Choroid plexus epithelial cell (primary cell): ENCODE measurements around the gene MAN1A2.

Source experiments
- DNase-seq: peaks from one replicate; pipeline ENCODE4 v3.0.0-alpha.2; 2010; ENCODE audit warnings: low read depth
- H3K4me3 ChIP-seq: 2 replicates; pipeline ENCODE4 v1.5.1; 2011; ENCODE audit warnings: low read depth, mild to moderate bottlenecking, control low read depth, low read length, moderate library complexity
- CTCF ChIP-seq: conservative IDR thresholded peaks from 2 replicates; pipeline ENCODE4 v1.5.1; 2011; ENCODE audit warnings: low read depth, mild to moderate bottlenecking, control low read depth, inconsistent platforms, low read length, moderate library complexity

MAN1A2 gene

GRCh38 chr1:117405042-117405441, 37.8 kb downstream of the MAN1A2 start:
- no peak overlapping the region for H3K4me3 ChIP-seq
- no peak for TF ChIP-seq CTCF
- DNase-seq, result no peak

GRCh38 chr1:117412472-117412871, 45.2 kb downstream of the MAN1A2 start:
- no peak for TF ChIP-seq CTCF
- no peak for DNase-seq
- H3K4me3 ChIP-seq, result no peak overlapping the region

- no peak for TF ChIP-seq CTCF
- no peak for DNase-seq
- no peak overlapping the region for H3K4me3 ChIP-seq
Observed at GRCh38 chr1:117413412-117413811, 46.2 kb downstream of the MAN1A2 start.

GRCh38 chr1:117414943-117415342, 47.7 kb downstream of the MAN1A2 start:
- DNase-seq, result no peak
- H3K4me3 ChIP-seq, result no peak overlapping the region
- no peak for TF ChIP-seq CTCF

GRCh38 chr1:117416004-117416403, 48.8 kb downstream of the MAN1A2 start:
- DNase-seq, result no peak
- no peak overlapping the region for H3K4me3 ChIP-seq
- TF ChIP-seq CTCF, result no peak

GRCh38 chr1:117416546-117417125, 49.4 kb downstream of the MAN1A2 start:
- no peak overlapping the region for H3K4me3 ChIP-seq
- TF ChIP-seq CTCF, result no peak
- DNase-seq, result no peak

- no peak overlapping the region for H3K4me3 ChIP-seq
- no peak for TF ChIP-seq CTCF
- no peak for DNase-seq
Observed at GRCh38 chr1:117425050-117425734, 57.9 kb downstream of the MAN1A2 start.
